DMS53 (cell line): ENCODE results near the gene GIPC2.
"Not testable (repeated sequence)": the region's sequence is repeated elsewhere in the genome, so short reads cannot be mapped to it uniquely, and the experiment has no call there.

Source experiments
- DNase-seq: peaks from one replicate; lab custom pipeline; 2025; lab: John Stamatoyannopoulos, UW

Gene GIPC2

DNA sequence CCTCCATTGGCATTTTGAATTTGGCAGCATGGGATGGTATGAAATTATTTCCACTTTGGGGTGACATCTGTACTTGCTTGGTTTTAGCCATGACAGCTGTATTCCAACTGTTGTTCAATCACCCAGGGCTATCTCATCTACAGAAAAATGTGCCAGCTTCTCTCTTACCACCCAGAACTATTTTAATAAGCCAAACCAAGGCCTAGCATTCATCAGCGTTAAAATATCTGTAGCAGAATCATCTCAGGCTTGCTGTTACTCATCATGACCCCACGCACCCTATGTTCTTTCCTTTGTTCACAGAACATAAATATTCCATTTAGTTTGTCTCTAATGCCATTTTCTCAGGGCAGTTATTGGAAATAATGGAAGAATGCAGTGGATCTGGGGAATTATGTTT is 49.8 kb downstream of the GIPC2 start:
- DNase-seq = no peak

DNA sequence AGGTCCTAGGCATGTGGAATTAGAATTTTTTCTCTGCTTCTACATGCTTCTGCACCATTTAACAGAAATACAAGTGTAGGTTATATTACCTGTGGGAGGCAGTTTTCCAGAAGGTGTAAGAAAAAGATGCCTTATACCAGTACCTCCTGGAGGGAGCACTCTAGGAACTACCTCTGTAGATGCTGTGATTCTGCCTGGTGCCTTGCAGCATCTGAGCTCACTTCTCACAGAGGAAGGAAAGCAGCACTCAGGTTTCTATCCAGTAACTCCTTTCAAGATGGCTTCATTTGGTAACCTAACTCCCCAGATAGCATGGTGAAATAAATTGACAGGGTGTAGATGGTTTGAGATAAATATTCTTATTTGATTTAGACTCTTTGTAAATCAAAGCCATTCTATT is 50.3 kb downstream of the GIPC2 start:
- DNase-seq = no peak

DNA sequence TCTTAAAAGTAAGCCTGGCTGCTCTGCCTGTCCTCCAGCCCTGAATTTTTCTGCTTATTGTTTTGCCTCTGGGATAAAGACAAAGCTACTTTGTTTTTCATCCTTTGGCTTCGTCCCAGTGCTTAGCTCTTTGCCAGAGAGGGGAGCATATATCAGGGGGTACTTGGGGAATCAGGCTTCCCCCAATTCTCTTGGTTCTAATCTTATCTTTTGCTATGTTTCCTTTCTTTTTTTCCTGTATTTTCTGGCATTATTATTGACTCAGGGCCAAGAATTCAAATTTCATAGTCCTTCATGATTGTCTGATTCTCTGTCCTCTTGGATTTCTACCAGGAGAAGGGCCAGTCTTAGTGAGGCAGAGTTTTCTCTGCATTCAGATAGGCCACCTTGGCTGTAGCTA is 51.2 kb downstream of the GIPC2 start:
- DNase-seq = no peak

DNA sequence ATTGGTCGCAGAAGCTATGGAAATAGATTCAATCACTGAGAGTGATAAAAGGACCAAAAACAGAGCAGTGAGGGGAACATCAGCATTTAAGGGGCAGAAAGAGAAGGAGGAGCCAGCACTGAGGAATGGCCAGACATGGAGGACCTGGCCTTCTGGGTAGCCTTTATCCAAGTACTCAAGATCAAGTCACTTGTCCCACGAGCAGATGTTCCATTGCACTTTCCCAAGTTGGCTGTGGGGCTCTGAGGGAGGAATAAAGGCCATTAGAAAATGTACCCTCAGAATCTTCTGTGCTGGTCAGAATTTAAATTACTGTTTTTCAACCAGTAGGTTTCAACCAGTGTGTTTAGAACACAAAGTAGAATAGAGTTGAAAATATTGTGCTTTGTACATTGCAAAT is 55.3 kb downstream of the GIPC2 start:
- no peak for DNase-seq

DNA sequence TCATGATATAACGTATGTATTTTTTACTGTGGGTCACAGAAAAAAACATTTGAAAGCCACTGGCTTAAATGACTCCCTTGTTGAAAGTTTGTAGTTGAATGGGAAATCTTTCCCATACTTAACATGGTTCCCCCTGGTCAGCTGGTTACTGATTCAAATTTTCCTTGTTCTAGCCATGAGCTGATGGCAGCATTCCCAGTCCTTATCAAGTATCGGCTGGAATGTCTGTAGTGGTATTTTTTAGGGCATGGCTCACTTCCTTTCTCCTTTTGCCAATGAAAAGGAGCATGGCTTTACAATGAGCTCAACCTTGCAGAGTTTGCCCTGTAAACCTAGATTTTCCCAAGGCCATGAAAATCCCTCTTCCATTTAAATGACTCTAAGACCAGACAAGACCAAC is 55.7 kb downstream of the GIPC2 start:
- no peak for DNase-seq

DNA sequence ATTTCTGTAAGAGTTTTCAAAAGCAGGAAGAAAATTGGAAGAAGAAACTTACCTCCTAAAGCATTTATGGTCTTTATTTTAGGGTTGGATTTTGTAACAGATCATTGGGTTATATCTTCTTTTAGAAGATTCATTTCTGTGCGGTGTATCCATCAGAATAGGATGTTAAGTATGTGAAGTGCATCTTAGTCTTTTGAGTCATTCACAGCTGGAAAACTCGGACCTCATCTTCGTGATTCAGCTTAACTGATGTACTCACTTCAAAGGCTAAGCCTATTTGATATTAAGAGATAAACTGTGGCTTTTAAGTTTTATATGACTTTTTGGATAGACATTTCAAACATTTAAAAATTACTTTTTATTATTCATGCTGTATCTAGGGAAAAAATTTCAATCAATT is 56.3 kb downstream of the GIPC2 start:
- DNase-seq = no peak

DNA sequence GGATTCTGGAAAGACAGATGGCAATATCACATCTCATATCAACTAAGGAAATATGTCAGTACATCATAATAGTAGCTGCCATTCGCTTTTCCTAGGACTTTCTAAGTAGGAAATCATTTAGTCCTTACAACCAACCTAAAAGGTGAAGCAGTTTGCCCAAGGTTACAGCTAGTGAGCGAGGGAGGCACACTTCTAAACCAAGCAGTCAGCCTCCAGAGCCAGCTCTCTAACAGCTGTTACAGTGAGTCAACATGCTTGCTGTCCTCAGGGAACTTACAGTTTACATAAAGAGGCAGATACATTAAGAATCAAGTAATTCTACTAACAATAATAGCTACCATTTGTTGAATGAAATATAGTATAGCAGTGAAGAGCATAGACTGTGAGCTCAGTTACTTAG is 57.1 kb downstream of the GIPC2 start:
- no peak for DNase-seq

DNA sequence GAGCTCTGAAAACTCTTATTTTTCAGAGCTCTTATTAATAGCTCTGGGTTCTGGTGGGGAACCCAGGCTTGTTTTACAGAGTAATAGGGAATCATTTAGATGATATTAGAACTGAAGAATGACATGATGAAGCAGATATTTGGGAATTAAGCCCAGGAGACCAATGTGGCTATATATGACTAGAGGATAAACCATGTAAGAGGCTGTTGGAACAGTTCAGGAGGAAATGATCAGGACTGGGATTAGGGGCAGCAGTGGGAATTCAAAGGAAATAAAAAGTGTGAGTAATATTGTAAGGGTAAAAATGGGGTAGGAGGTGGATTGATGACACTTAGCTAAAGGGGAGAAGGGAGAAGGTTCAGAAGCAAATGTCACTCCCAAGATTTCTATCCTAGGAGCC is 58.6 kb downstream of the GIPC2 start:
- no peak for DNase-seq

DNA sequence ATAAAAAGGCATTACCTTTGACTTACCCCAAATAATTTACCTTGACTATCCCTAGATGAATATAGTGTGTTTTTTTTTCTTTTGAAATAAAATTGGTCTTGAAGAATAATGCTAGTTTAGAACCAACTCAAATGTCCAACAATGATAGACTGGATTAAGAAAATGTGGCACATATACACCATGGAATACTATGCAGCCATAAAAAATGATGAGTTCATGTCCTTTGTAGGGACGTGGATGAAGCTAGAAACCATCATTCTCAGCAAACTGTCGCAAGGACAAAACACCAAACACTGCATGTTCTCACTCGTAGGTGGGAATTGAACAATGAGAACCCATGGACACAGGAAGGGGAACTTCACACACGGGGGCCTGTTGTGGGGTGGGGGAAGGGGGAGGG is 63.9 kb downstream of the GIPC2 start:
- DNase-seq = not testable (repeated sequence)

DNA sequence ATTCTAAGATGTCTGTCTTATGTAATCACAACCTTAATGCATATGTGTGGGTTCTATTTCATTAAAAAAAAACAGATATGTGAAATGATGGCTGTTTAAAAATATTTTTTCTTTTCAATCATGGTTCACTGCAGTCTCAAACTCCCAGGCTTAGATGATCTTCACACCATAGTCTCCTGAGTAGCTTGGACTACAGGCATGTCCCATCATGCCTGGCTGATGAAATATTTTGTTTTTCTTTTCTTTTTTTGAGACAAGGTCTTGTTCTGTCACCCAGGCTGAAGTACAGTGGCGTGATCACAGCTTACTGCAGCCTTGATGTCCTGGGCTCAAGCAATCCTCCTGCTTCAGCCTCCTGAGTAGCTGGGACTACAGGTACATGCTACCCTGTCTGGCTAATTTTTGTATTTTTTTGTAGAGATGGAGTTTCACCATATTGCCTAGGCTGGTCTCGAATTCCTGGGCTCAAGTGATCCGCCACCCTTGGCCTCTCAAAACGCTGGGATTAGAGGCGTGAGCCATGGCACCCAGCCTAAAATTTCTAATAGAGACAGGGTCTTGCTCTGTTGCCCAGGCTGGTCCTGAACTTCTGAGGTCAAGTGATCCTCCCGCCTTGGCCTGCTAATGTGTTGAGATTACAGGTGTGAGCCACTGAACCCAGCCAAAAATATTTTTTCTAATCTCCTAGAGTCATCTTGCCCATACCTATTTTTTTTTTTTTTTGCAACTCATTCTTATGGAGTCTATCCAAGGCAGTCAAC is 67.6 kb downstream of the GIPC2 start:
- no peak for DNase-seq

DNA sequence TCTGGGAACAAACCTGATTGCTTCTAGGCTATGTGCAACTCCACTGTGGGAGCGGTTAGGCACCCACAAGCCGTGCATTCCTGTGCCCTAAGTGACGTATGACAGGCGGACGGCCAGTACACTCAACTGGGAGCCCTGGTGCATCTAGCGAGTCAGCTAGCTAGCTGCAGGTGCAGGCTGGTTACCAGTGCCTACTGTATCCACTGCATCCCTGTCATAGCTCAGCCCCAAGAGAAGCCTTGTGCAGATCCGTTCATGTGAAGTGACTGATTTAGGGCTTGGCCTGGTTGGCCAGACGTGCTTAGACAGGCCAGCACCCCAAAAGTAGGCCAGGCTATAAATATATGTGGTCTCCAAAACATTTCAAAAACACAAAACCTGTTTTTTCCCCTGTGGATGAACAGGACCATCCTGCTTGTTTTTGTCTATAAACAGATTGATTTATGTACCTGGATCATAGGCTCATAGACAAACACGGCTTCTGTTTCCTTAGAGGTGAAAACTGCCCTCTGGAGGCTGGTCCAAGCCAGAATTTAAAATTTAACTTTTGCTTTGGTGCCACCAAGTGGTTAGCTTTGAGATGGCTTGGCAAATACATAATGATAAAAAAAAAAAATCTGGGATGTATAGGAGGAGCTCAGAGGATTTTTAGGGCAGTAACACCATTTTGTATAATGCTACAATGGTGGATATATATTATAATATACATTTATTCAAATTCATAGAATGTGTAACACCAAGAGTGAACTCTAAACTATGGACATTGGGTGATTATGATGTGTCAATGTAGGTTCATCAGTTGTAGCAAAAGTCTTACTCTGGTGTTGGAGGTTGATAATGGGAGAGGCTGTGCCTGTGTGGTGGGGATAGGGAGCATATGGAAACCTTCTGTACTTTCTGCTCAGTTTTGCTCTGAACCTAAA is 68.5 kb downstream of the GIPC2 start:
- DNase-seq = peak; percentile 92

DNA sequence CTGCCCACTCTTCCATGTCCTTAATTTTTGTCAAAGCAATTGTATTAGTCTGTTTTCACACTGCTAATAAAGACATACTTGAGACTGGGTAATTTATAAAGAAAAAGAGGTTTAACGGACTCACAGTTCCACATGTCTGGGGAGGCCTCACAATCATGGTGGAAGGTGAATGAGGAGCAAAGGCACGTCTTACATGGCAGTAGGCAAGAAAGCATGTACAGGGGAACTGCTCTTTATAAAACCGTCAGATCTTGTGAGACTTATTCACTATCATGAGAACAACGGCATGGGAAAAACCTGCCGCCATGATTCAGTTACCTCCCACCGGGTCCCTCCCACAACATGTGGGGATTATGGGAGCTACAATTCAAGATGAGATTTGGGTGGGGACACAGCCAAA is 74.7 kb downstream of the GIPC2 start:
- DNase-seq = not testable (repeated sequence)

DNA sequence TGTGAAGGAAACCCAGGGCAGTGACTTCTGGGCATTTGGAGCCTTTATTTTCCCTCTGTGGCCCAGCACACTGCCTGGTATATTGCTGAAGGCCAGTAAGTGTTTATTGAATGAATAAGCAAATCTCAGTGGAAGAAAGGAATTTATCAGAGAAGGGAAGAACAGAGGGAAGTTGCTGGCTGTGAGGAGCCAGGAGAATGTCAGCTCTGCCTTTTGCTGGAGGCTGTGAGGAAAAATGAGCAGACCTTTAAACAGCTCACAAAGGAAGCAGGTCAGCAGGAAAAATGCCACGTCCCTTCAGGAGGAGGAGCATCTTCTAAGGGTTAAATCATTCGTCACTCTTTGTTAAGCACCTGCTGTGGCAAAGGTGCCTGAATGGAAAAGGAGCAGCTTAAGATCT is 75.9 kb downstream of the GIPC2 start:
- no peak for DNase-seq

DNA sequence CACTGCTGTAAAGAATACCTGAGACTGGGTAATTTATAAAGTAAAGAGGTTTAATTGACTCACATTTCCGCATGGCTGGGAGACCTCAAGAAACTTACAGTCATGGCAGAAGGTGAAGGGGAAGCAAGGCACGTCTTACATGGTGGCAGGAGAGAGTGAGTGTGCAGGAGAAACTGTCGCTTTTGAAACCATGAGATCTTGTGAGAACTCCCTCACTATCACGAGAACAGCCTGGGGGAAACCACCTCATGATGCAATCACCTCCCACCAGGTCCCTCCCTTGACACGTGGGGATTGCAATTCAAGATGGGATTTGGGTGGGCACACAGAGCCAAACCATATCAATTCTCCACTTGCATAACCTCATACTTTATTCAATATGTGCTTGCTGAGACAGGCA is 76.6 kb downstream of the GIPC2 start:
- DNase-seq = no peak

DNA sequence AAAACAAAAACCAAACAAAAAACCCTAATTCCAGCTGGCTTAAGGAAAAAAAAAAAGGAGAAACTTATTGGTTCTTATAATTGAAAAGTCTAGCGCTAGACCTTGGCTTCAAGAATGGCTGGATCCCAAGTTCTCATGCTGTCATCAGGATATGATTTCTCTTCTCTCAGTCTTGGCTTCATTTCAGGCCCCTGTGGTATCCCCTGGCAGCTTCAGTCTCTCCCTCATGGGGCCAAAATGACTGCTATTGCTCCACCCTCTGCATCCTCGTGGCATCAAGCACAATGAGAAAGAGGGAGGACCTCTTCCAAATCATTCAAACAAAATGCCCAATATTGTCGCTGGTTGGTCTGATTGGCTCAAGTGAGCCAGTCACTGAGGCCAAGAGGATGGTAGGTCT is 80.7 kb downstream of the GIPC2 start:
- no peak for DNase-seq

DNA sequence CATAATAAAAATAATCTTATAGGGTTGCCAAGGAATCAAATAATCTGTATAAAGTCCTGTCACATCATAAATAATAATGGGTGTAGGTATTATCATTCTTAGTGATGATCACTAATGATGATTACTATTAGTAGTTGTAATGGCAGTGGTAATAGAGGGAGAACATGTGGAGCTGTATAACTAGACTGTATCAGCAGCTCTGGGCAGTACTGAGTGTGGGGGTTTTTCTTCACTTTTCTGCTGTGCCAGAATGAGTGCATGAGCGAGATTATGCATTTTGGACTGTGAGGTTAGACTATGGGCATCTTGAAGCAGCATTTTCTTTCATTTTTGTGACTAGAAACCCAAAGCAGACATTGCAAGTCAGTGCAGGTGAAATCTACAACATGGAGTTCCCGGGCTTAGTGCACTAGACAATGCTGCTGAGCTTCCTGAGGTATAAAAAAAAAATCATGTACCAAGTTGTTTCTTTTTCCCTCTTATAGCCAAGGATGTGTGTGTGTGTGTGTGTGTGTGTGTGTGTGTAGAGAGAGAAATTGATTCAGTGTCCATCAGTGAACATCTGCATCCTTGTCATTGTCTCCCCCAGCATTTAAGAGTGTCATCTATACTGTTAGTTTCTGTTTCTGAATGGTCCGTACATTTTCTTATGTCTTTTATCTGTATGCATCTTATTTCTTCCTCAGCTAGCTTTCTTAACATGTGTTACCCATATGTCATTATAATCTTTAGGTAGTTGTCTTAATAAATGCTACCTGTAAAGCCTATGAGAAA is 86.6 kb downstream of the GIPC2 start:
- no peak for DNase-seq

DNA sequence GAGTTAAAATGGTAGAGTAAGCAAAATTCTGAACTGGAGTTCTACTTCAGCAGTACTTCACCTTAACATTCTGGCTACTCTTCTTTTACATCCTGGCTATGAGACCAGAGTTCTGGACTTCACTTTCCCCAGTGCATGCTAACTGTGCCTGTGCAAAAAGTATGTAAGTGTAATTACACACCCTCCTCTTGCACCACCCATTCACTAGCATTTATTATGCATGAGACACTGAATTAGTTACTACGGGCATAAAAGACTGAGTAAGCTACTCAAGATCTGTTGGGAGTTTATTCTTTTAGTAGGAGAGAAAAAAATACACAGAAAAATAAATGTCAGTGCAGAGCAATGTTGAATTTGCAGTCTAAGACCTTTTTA is 87.2 kb downstream of the GIPC2 start:
- no peak for DNase-seq

DNA sequence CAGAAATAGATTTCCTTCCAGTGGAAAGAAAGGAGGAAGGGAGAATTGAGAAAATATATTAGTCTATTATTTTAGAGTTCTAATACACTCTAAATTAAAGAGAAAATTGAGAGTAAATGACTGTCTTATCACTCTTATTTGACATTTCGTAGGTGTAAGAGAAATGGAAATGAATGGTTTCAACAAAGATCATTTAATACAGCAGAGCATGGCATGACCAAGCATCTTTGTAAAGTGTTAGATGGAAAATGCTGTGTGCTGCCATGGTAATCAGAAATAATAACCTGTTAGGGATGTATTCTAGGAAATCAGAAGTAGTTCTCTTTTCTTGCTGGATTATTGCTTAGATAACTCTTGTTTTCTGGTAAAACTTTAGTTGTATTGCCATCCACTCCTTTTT is 90.9 kb downstream of the GIPC2 start:
- no peak for DNase-seq

DNA sequence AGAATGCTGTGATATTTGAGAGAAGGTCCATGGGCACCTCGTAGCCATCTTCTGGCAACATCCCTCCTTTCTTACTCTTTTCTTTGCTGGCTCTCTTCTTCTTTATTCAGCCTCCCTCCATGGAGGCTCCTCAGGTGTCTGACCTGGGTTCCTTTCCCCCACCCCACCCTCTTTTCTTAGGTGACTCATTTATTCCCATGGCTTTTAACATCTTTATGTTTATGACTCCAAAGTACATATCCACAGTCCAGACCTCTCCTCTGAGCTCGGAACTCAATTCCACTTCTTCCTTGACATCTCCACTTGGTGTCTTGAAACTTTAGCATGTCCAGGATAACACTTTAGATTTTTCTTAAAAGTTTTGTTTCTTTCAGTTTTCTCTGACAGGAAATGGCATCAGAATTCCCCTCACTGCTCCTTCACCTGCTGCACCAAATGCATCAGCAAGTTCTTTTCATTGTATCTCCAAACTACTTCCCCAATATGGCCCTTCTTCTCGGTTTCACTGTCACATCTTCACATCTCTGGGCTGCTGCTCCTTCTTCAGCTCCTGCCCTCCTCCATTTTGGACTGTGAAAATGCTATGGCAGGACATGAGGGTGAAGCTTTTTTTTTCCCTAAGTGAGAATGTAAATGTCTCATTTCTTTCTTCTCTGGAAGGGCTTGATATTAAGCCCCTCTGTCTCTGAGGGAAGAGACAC is 95.9 kb downstream of the GIPC2 start:
- no peak for DNase-seq

DNA sequence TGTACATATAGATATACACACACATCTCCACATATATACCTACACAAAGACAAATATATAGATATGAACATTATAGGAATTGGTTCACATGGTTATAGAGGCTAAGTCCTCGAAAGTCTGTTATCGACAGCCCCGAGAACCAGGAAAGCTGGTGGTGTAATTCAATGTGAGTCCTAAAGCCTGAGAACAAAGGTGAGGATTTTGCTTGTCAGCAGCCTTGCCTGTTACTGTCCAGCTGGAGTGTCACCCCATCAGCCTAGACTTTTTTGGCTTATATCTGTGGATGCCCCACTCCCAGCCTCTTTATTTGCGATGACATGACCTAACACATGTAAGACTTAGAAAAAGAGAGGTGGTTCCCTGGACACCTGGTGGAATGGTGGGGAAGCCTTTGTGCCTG is 97.0 kb downstream of the GIPC2 start:
- no peak for DNase-seq

DNA sequence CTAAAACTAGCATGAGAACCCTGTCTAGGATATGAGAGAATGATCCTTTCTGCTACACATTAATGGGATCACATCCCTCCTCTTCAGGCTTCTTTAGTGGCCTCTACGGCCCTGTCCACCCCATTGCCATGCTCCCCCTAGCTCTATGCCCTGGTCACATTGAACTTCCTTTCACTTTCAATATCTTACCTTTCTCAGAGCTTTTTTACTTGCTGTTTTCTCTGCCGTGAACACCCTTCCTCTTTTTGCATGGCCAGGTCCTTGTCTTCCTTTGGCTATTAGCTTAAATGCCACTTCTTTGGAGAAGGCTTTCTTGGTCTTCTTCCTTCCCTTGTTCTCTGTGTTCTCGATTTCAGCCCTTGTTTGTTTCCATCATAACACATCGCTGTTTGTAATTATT is 97.4 kb downstream of the GIPC2 start:
- peak; percentile 74 for DNase-seq

DNA sequence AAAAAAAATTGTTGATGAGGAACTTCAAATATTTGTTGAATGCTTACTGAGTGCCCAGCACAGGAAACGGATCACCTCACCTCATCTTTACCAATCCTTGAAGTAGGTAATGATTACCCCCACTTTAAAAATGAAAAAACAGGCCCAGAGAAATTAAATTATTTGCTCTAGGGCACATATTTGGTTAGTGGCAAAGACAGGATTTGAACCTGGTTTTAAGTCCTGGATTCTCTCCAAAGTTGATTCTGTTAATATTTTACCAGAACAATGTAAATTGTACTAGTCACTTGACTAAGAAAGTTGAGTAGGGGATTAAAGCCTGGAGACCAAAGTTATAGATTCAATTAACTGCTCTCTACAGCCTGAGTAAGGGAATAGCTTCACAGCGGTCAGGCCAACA is 97.9 kb downstream of the GIPC2 start:
- DNase-seq = peak; percentile 90
